Mucosa of gallbladder (tissue), 1 donor: ENCODE results near the gene NMU. TPM values are rescaled to one million over a fixed set of nuclear protein-coding genes. Genes with fewer than 3 reads are reported as not detected.
"Not testable (repeated sequence)": the region's sequence is repeated elsewhere in the genome, so short reads cannot be mapped to it uniquely, and the experiment has no call there.

Source experiments
- DNase-seq: peaks from one replicate; pipeline ENCODE4 v3.0.0-alpha.2; 2020; ENCODE audit warnings: low spot score
- total RNA-seq: library from RNA; stranded (reverse); gene quantifications from one replicate; pipeline ENCODE4 v1.2.1, GENCODE V29; 2021
- donor health status: DM: no; HTN: no; CAD: no.

The NMU gene
- 0.75 TPM for total RNA-seq

DNA sequence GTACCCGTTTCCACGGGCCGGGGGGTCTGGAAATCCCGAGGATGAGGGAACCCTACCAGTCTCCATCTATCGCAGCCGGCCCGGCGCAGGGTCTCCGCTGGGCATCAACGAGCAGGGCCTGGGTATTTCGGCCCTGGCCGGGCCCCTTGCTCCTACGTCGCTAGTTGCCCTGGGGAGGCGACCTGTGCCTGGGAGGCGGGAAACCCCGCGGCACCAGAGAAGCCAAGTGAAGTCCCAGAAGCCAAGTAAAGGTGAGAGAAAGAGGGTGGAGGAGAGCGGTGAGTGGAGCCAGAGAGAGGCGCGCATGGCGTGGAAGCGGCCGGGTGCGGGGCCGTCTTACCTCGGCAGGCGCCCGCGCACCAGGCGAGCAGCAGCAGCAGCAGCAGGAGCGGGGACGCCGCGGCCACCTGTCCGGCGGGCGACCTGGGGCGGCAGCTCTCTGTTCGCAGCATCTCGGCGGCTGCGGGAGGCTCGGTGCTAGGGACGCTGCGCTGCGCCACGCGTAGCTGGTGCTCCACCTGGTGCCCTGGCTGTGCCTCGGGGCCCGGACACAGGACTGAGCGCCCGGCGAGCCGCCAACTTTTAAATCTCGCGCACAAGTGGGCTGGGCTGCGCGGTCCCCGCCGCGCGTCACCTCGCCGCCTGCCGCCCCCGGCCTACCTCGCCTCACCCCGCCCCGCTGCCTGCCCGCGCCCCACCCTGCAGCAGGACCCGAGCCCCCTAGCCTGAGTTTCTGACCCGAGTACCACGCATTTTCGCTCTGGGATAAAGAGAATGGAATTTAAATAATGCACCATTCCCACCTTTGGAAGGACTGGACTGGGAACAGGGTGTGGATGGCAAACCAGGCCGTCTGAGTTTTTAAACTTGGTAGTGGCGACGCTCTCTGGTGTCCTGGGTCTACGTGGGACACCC is at the start of gene NMU:
NMU (minus strand) TSS at position 558 of the 915 bp plus-strand sequence; CDS start at position 452, 106 bp downstream.
- no peak for DNase-seq

GRCh38 chr4:55684276-55684675 is 48.2 kb upstream of the NMU start:
- no peak for DNase-seq

- not testable (repeated sequence) for DNase-seq
Observed at GRCh38 chr4:55682797-55683196, 46.7 kb upstream of the NMU start.

- no peak for DNase-seq
Observed at GRCh38 chr4:55682295-55682694, 46.2 kb upstream of the NMU start.

GRCh38 chr4:55681430-55681829 is 45.3 kb upstream of the NMU start:
- DNase-seq, result no peak

DNA sequence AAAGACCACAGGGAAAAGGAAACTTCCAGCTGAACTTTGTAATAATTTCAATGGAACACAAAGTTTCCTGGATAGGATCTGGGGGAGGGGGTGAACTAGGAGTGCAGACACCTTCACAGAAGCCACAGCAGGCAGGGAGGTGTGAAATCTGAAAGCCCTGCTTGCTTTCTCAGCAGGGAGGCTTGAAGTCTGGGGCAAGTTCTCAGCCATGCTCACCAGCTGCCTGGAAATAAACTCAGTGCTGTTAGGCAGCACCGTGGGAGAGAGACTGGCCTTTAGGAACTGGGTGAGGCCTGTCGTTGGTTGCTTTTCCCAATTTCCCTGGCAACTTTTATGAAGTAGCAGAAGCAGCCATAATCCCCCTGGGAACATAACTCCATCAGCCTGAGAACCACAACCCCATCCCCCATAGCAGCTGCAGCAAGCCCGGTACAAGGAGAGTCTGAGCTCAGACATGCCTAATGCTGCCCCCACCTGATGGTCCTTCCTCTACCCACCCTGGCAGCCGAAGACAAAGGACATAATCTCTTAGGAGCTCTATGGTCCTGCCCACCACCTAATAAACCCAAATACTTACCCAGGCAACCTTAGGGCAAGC is 39.2 kb upstream of the NMU start:
- DNase-seq, result no peak

- DNase-seq, result no peak
Observed at GRCh38 chr4:55673424-55673823, 37.3 kb upstream of the NMU start.

DNA sequence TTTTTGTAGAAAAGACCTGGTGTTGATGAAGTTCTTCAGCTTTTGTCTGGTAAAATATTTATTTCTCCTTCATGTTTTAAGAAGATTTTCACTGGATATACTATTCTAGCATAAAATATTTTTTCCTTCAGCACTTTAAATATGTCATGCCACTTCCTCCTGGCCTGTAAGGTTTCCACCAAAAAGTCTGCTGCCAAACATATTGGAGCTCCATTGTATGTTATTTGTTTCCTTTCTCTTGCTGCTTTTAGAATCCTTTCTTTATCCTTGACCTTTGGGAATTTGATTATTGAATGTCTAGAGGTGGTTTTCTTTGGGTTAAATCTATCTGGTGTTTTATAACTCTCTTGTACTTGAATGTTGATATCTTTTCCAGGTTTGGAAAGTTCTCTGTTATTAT is 35.6 kb upstream of the NMU start:
- no peak for DNase-seq

DNA sequence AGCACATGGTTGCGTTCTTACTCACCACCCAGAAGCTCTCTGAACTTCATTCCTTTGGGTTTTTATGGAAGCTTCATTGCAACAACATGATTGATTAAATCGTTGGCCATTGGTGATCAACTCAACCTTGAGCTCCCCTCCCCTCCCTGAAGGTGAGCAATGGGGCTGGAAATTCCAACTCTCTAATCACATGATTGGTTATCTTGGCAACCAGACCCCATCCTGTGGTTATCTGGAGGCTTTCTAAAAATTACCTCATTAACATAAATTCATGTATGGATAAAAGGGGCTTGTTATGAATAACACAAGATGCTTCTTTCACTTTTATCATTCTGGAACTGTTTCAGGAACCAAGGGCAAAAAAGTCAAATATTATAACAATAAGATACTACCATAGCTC is 34.6 kb upstream of the NMU start:
- no peak for DNase-seq

DNA sequence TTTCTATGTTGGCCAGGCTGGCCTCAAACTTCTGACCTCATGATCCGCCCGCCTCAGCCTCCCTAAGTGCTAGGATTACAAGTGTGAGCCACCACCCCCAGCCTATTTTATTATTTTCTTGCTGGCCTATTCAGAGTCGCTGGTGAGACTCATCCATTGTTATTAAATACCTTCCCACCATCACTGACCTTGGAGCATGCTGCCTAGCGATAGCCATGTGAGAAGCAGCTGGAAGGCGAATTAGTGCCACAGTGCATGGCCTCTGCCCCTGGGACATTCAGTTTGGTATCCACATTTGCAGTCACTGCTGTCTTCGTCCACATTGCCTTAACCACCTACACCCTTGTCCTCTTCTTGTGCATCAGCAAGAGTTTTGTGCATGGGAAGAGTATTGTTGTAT is 32.4 kb upstream of the NMU start:
- DNase-seq, result no peak

- DNase-seq, result no peak
Observed at GRCh38 chr4:55666535-55666934, 30.4 kb upstream of the NMU start.

DNA sequence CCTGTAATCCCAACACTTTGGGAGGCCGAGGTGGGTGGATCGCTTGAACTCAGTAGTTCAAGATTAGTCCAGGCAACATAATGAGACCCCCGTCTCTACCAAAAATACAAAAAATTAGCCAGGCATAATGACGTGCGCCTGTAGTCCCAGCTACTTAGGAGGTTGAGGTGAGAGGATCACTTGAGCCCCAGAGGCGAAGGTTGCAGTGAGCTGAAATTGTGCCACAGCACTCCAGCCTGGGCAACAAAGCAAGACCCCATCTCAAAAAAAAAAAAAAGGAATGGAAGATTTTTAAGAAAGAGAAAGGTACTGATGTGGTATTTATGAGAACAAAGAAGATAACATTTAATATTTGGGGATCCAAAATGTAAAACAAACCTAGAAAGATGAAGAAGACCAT is 27.0 kb upstream of the NMU start:
- DNase-seq, result no peak

DNA sequence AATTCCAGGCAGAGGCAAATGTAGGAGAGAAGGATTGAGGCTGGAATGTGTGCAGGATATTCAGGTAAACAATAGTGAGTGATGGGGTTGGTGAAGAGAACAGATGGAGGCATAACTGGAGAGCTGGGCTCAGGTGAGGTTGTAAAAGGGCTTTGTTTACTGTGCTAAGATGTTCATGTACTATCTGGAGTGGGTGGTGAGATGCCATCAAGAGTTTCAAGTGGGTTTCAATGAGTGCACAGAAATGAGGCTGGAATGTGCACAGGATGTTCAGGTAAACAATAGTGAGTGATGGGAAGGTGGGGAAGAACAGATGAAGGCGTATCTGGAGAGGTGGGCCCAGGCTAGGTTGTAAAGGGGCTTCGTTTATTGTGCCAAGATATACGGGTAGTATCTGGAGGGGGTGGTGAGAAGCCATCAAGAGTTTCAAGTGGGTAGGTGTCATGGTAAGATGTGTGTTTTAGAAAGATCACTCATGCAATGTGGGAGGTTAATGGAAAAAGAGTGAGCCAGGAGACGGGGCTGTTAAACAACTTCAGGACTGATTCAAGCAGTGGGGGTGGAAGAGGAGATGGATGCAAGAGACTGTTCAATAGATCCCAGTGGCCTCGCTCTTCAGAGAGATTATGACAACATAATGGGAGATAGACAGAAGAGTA is 25.4 kb upstream of the NMU start:
- DNase-seq, result no peak

DNA sequence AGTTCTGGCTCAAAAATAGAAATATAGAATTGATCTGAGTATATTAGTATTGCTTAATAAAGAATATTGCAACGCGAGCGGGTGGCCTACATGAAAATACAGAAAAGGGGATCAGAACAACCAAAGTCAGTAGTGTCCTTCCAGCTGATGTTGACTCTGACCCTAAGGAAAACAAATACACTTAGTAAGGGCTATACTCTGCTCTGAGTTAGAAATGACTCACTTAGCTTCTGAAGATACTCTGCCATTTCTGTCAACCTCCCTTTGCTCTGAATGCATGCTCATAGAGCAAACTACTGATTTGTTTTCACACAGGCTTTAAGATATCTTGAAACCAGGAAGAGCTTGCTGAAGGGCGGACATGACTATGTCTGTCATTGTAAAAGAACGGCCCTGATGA is 22.6 kb upstream of the NMU start:
- no peak for DNase-seq

GRCh38 chr4:55654131-55654530 is 18.0 kb upstream of the NMU start:
- DNase-seq, result no peak

- no peak for DNase-seq
Observed at GRCh38 chr4:55650483-55650882, 14.4 kb upstream of the NMU start.

DNA sequence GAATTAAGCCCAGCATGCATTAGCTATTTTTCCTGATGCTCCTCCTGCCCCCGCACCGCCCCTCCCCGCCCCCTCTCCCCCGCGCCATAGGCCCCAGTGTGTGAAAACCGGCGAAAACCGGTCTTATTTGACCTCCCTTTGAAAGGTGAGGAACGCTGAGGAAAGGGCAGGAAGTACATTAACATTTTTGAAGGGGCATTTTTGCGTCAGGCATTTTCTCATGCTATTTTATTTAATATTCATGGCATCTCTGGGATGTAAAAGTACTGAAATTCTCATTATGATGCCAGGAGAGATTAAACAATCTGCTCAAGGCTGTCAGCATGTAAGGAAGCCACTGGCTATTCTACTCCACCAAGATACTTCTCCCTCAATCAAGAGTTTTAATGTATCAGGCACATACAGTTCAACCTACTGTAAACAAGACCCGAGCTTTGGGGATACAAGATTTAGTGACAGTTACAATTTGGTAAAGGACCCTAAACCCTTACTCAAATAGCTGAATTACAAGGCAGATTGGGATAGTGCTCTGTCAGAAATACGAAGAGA is 1.2 kb upstream of the NMU start:
- no peak for DNase-seq

DNA sequence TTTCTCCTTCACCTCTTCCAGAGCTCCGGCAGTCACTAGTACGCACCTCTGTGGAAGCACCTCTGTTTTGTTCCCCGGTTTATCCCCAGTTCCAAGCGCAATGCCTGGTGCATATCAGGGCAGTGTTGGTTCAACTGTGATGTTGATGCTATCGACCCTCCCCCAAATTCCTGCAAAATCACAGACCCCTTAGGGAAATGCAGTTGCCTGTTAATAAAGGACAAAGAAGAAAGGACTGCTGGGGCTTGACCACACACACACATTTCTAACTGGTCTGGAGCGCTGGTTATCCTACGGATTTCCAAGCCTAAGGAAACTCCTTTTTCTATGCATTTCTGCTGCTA is 530 bp upstream of the NMU start:
- no peak for DNase-seq

DNA sequence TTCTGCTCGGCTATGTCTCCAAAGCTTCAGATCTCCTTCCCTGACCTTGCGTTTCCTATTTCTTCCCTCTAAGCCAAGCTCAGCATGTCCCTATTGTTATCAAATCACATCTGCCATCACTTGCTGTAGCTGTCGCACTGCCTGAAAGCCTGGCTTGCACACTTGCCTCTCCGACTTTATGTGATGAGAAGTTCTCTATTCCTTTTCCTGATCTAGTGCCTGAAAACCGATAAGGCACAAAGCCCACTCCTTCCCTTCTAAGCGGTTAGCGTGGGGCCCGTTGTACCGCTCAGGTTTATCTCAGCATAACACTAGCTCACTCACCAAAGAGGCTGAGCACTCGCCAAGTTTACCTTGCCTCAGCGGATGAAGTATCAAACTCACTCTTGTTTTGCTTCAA is 816 bp downstream of the NMU start:
- no peak for DNase-seq

DNA sequence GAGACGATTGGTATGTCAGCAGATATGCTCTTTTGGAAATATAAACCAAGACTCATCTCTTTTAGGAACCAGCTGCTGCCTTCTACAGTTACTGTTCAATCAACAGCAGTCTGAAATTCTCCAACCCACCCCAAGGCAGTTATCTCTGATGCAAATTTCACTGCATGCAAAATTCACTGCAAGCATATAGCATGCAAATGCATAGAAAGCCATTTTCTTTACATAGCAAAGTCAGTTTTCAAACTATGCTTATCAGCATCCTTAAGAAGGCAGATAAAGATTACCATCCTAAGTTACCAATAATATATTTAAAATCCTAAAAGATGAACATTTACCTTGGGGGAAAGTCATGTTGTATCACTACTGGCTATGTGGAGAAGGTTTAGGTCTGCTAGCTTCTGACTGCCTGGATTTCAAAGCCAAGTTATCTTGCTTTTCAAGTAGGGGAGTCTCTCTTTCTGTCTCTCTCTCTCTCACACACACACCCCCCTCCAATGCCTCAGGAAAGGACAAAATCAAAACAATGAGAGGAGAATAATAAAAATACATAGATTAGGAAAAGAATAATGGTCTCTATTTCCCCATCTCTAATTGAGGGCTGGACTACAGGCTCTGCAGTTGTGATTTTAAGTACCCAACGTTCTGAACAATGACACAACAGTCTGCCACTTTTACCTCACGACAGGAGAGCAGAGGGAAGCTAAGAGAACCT is 1.5 kb downstream of the NMU start:
- DNase-seq, result no peak

DNA sequence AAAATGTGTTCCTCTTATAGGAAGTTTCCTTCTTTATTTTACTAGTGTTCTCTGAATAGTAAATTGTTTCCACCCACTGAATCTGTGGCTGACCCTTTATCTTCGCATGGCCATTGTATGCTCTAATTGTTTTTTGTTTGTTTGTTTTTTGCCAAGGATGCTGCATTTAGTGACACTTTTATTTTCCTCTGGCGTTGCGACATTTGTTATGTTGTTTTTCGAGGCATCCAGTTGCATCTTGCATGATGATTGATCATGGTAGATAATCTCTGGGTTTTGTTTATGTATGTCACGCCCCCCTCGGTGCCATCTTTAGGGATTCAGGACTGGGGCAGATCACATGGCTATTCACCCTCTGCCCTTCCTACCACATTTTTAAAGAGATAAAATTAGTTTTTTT is 2.2 kb downstream of the NMU start:
- no peak for DNase-seq

DNA sequence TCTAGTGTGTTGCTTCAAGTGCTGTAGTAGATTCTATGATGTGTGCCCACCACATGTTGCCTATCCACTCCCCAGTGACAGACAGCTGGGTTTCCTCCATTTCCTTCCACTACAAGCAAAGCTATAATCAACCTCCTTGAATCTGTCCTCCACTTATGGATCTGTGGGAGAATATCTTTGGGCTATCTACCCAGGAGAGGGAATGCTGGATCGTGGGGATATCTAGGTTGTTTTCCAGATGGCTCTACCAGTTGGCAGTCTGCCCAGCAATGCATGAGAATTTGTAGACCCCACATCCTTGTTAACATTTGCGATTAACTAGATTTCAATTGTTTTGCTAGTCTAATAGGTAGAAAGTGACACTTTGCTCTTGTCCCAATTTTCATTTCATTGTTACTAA is 10.3 kb downstream of the NMU start:
- no peak for DNase-seq
